ENCODE results near the gene PTPRD. TPM values are rescaled to one million over a fixed set of nuclear protein-coding genes. Genes with fewer than 3 reads are reported as not detected.

PTPRD gene
- total and polyA plus RNA-seq, 9 of the 15 experiments (the other 6 are each of a cell fraction or from before 2014, with no cell fraction given): 0.11 TPM; not detected in 8

DNA sequence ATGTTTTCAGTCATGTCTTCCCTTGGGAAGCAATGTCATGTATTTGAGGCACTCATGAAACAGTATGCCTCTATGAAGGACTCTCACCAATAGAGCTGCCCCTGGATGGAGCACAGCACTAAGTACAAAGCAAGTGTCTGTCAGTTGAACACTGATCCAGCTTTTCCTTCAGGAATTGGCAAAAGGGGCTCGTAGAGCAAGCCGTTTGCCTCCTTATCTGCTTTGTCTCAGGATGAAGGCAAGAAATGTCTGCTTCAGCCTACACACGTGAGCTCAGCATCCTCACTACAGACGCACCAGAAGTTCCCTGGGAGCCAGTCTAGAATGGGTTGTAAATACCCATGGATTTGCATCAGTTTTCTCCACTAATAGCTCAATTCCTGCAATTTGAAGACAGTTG is 2070.3 kb downstream of the PTPRD start:
- CTCF ChIA-PET (ENCODE audit: low intra/inter-chr PET ratio): no interaction called here
- TF ChIP-seq PYGO2 (tag; IDR thresholded peaks at IDR 0.05) (no peak), SOX6 (IDR thresholded peaks at IDR 0.05) (no peak), E2F4 (CRISPR knock-in tag; IDR thresholded peaks at IDR 0.05; ENCODE audit: low read depth) (no peak), ARID3A (IDR thresholded peaks at IDR 0.05; ENCODE audit: borderline replicate concordance, low read depth, low read length) (no peak), IRF2 (CRISPR knock-in tag; IDR thresholded peaks at IDR 0.05) (no peak), NEUROD1 (IDR thresholded peaks at IDR 0.05; ENCODE audit: borderline replicate concordance, low read depth, low read length, partially characterized antibody) (no peak), ATF7 (IDR thresholded peaks at IDR 0.05) (no peak), ZC3H11A (IDR thresholded peaks at IDR 0.05; ENCODE audit: low read depth, low read length) (no peak), SRSF9 (IDR thresholded peaks at IDR 0.05; ENCODE audit: borderline replicate concordance, low read depth, low read length) (no peak), NCOA1 (IDR thresholded peaks at IDR 0.05; ENCODE audit: low read depth) (no peak), CBX5 (IDR thresholded peaks at IDR 0.05; ENCODE audit: borderline replicate concordance, low read depth) (no peak), TBP (optimal IDR thresholded peaks at IDR 0.05; ENCODE audit: low read depth, low read length) (no peak), BRCA1 (IDR thresholded peaks at IDR 0.05) (no peak), BRCA1 (CRISPR knock-in tag; IDR thresholded peaks at IDR 0.05) (no peak), ZBTB17 (CRISPR knock-in tag; IDR thresholded peaks at IDR 0.05) (no peak), DPF2 (IDR thresholded peaks at IDR 0.05) (no peak), CCNT2 (IDR thresholded peaks at IDR 0.05; ENCODE audit: borderline replicate concordance, extremely low read depth, insufficient read length, low read depth, low read length) (no peak), ZNF655 (CRISPR knock-in tag; IDR thresholded peaks at IDR 0.05) (no peak), ETS1 (conservative IDR thresholded peaks at IDR 0.05; ENCODE audit: control insufficient read depth, low read depth, low read length) (no peak)

More for the DNA sequence above, 2070.3 kb downstream of the PTPRD start:
- Histone ChIP-seq H3K9me3 (replicated peaks; ENCODE audit: control insufficient read depth, insufficient read depth, low read depth, low read length) (no peaks in the 10 kb centered on the region), H3K27ac (ENCODE audit: extremely low read depth, low read depth, low read length) (no peak overlapping the region), H3K4me3 (no peak overlapping the region), H2AFZ (ENCODE audit: low read depth, low read length) (no peak overlapping the region), H3K36me3 (ENCODE audit: control insufficient read depth, insufficient read depth, low read length) (no peaks in the 10 kb centered on the region), H3K27me3 (ENCODE audit: control insufficient read depth in 2 of 2, insufficient read depth in 2 of 2, low read length in 2 of 2) (no peaks in the 10 kb centered on the region), H3K9me1 (ENCODE audit: control insufficient read depth, insufficient read depth, low read length) (no peaks in the 10 kb centered on the region), H3K9ac (ENCODE audit: insufficient read depth in 1 of 2, low read depth in 2 of 2, low read length in 2 of 2) (no peak overlapping the region), H4K20me1 (replicated peaks; ENCODE audit: control insufficient read depth, insufficient read depth, low read length) (no peaks in the 10 kb centered on the region), H3K4me2 (ENCODE audit: insufficient read depth, low read length) (no peak overlapping the region), H3K79me2 (ENCODE audit: control insufficient read depth, insufficient read depth, low read length) (no peaks in the 10 kb centered on the region), H3K4me1 (replicated peaks in 1 of 2; ENCODE audit: control insufficient read depth in 2 of 2, insufficient read depth in 2 of 2, low read length in 2 of 2) (no peaks in the 10 kb centered on the region)
- FAIRE-seq (no peak), ATAC-seq (no peak), DNase-seq (ENCODE audit: extremely low read depth in 1 of 4, low spot score in 3 of 4) (no peak)
- POLR2A ChIA-PET: no interaction called here
- in situ Hi-C loops (cut with MboI): no loop called here
- no TSS peak for BruUV-seq (replicated peaks)
- intact Hi-C loops (cut with micrococcal nuclease): no loop called here
- WGBS (ENCODE audit: insufficient coverage, low coverage, missing lambda C conversion rate): 0% methylated on average over 4 of the region's 4 CpGs
